Lower leg skin (tissue), 4 donors: Measurements from ENCODE around the gene BCL7A. TPM values are rescaled to one million over a fixed set of nuclear protein-coding genes. Genes with fewer than 3 reads are reported as not detected.
"Not testable (repeated sequence)": the region's sequence is repeated elsewhere in the genome, so short reads cannot be mapped to it uniquely, and the experiment has no call there.

Experiments
- DNase-seq, 2 donors: peaks; one replicate each; pipeline ENCODE4 v3.0.0-alpha.2; 2019; ENCODE audit warnings: low spot score in 2 of 2
- H3K4me3 ChIP-seq: fragments of 200-600 bp; sonication (generic); 2 replicates; pipeline ENCODE4 v1.5.1; 2017; ENCODE audit warnings: mild to moderate bottlenecking, low read depth; ENCODE audit not compliant: poor library complexity, severe bottlenecking
- CTCF ChIP-seq, 3 donors: fragments of 450-650 bp; IDR thresholded peaks; one replicate each; pipeline ENCODE4 v1.5.1; 2016; ENCODE audit warnings: antibody characterized with exemption in 3 of 3, mild to moderate bottlenecking in 3 of 3, moderate library complexity in 2 of 3
- POLR2A ChIP-seq, 2 donors: fragments of 450-650 bp; IDR thresholded peaks; one replicate each; pipeline ENCODE4 v1.6.1; 2016 to 2017; ENCODE audit warnings: antibody characterized with exemption in 2 of 2, mild to moderate bottlenecking in 1 of 2, moderate library complexity in 1 of 2
- WGBS, 2 donors: methylation state at CpG; one replicate each; pipeline ENCODE4 v1.1.5; 2018; 5-methylcytosine and 5-hydroxymethylcytosine counted together
- intact Hi-C: fragments of 100-400 bp; cut with DNase I; formaldehyde crosslinking; loops from one replicate; pipeline ENCODE4 v1.15.0; 2023; ENCODE audit warnings: low total_unique reads
- total RNA-seq, 4 donors: library from RNA; depleted of rRNA; stranded (reverse); fragments of >200 nt; gene quantifications; one replicate each; pipeline ENCODE4 v1.1.0, GENCODE V29; 2016

Gene BCL7A
- total RNA-seq, 4 donors from 2014 or later: 17.8 to 22.3 (median 18.9) TPM

DNA sequence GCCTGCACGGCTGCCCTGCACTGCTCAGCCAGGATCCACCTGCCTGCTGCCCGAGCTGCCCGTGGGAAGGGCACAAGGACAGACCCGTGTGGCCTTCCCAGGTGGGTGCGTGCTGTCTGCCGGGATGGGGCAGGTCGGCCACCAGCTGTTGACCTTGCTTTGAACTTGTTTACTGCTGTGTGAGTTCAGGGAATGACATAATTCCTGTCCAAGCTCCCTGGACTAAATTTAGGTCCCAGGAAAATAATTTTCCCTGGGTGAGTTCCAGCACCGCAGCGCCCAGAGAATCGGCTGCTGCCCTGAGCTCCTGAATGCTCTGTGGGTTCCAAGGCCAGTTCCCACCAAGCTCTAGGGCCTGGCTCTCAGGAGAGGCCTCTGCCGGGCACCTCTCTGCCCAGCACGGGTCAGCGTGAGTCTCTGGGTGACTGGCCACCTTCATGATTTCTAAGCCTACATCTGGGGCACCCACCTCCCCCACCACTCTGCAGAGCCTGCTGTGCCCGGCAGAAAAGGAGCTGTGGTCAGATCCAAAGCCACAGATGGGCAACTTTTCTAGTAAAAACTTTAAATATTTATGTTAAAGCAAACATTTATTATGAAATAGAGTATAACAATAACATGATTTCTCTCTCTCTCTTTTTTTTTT lies 29.7 kb downstream of the BCL7A start:
- TF ChIP-seq CTCF (IDR thresholded peaks at IDR 0.05): no peak
- no peak for TF ChIP-seq POLR2A (IDR thresholded peaks at IDR 0.05)
- WGBS, 2 donors: 65 to 72% methylated on average over 11 to 14 of the region's 14 CpGs
- intact Hi-C loops: no loop called here
- no peak for DNase-seq
- no peak overlapping the region for H3K4me3 ChIP-seq

- 80 to 82% methylated on average over 2 of the region's 2 CpGs for WGBS, 2 donors
- TF ChIP-seq CTCF (IDR thresholded peaks at IDR 0.05): no peak
- TF ChIP-seq POLR2A (IDR thresholded peaks at IDR 0.05): no peak
- no peak overlapping the region for H3K4me3 ChIP-seq
- intact Hi-C loops: no loop called here
- DNase-seq: no peak
Observed at GRCh38 chr12:122052285-122052684, 30.6 kb downstream of the BCL7A start.

GRCh38 chr12:122054842-122055520 lies 33.3 kb downstream of the BCL7A start:
- no peak for DNase-seq
- WGBS, 2 donors: 90 to 94% methylated on average over 27 of the region's 27 CpGs
- no peak overlapping the region for H3K4me3 ChIP-seq
- intact Hi-C loops: loop anchor here (2.0 kb wide), 1 partner anchor 68 kb away; no protein-coding TSS in a partner anchor
- TF ChIP-seq POLR2A (IDR thresholded peaks at IDR 0.05) (no peak), CTCF (IDR thresholded peaks at IDR 0.05) (no peak)

DNA sequence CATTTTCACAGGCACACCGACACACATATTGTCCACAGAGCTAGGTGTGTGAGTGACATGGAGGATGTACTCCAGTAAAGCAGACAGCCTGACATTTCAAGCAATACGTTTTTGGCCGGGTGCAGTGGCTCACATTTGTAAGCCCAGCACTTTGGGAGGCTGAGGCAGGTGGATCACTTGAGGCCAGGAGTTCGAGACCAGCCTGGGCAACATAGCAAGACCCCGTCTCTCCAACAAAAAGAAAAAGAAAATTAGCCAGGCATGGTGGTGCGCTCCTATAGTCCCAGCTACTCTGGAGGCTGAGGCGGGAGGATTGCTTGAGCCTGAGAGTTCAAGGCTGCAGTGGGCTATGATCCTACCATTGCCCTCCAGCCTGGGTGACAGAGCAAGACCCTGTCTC lies 34.7 kb downstream of the BCL7A start:
- H3K4me3 ChIP-seq, DNase-seq, intact Hi-C loops: not testable (repeated sequence)
- 96 to 99% methylated on average over 7 of the region's 7 CpGs for WGBS, 2 donors

DNA sequence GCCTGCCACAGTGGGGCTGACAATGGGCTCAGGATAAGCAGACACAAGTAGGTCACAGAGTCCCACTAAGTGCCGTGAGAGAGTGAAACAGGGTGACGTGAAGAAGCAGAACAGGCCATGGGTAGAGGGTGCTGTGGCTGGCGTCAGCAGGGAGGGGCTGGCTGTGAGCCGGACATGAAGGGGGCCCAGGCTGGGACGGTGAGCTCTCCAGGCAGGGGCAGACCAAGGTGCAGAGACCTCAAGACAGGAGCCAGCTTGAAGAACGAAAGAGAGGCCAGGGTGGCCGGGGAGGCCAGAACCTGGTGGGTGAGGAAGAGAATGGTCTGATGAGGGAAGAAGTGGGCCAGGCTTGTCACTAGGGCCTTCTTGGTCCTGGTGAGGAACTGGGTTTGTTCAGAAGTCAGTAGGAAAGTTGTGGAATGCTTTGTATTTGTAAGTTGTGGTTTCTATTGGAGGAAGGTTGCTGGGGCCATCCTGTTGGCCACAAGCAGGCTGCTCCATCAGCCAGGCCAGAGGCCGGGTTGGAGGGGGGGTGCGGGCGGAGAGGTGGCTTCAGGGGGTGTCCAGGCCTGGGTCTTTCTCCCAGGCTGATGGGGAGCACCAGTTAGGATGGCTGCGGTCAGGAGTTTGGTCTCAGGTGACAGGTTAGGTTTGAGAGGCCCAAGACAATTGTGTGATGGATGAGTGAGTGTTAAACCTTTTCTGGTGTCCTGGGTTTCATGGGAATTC lies 35.5 kb downstream of the BCL7A start:
- intact Hi-C loops: no loop called here
- H3K4me3 ChIP-seq: no peak overlapping the region
- no peak for DNase-seq
- TF ChIP-seq POLR2A (IDR thresholded peaks at IDR 0.05) (no peak), CTCF (IDR thresholded peaks at IDR 0.05) (no peak)
- WGBS, 2 donors: 94 to 96% methylated on average over 11 of the region's 11 CpGs

GRCh38 chr12:122057769-122058168 lies 36.1 kb downstream of the BCL7A start:
- no peak for DNase-seq
- H3K4me3 ChIP-seq: no peak overlapping the region
- WGBS, 2 donors: 87 to 91% methylated on average over 3 of the region's 3 CpGs
- no peak for TF ChIP-seq CTCF (IDR thresholded peaks at IDR 0.05)
- TF ChIP-seq POLR2A (IDR thresholded peaks at IDR 0.05): no peak
- intact Hi-C loops: no loop called here
